Lung (tissue), 12 donors: ENCODE results near the gene NAB1. TPM values are rescaled to one million over a fixed set of nuclear protein-coding genes. Genes with fewer than 3 reads are reported as not detected.
A peak's percentile ranks its signal among the peaks of the same experiment; 100 is the strongest.

Experiments used
- ATAC-seq: fragments of 200-7000 bp; cut with Tn5 transposase; one replicate; pipeline ENCODE4 v1.9.1; 2020; ENCODE audit warnings: moderate number of reproducible peaks; ENCODE audit not compliant: insufficient read depth, low FRiP score
- DNase-seq, 3 donors: peaks; one replicate each; pipeline ENCODE4 v3.0.0-alpha.2; 2013 to 2017
- H3K27ac ChIP-seq, 2 donors: one replicate each; pipeline ENCODE4 v1.5.1; 2013; ENCODE audit warnings: mild to moderate bottlenecking in 2 of 2, moderate library complexity in 2 of 2, control low read depth in 1 of 2, inconsistent platforms in 1 of 2, low read depth in 1 of 2, low read length in 1 of 2
- H3K27me3 ChIP-seq, 3 donors: one replicate each; pipeline ENCODE4 v1.5.1; 2013; ENCODE audit warnings: low read length in 2 of 3; ENCODE audit not compliant: control insufficient read depth in 3 of 3, insufficient read depth in 3 of 3
- H3K36me3 ChIP-seq, 4 donors: one replicate each; pipeline ENCODE4 v1.5.1; 2013; ENCODE audit warnings: low read length in 4 of 4, mild to moderate bottlenecking in 1 of 4, moderate library complexity in 1 of 4; ENCODE audit not compliant: control insufficient read depth in 4 of 4, insufficient read depth in 4 of 4
- H3K4me1 ChIP-seq, 5 donors: one replicate each; pipeline ENCODE4 v1.5.1; 2013; ENCODE audit warnings: low read length in 5 of 5, mild to moderate bottlenecking in 2 of 5, moderate library complexity in 1 of 5; ENCODE audit not compliant: control insufficient read depth in 5 of 5, insufficient read depth in 5 of 5
- H3K4me3 ChIP-seq: one replicate; pipeline ENCODE4 v1.5.1; 2013; ENCODE audit warnings: mild to moderate bottlenecking, control low read depth, moderate library complexity
- H3K9ac ChIP-seq, 2 donors: one replicate each; pipeline ENCODE4 v1.5.1; 2013; ENCODE audit warnings: low read length in 2 of 2, control low read depth in 1 of 2; ENCODE audit not compliant: insufficient read depth in 1 of 2
- H3K9me3 ChIP-seq, 4 donors: one replicate each; pipeline ENCODE4 v1.5.1; 2013; ENCODE audit warnings: low read length in 3 of 4, mild to moderate bottlenecking in 1 of 4, moderate library complexity in 1 of 4; ENCODE audit not compliant: control insufficient read depth in 4 of 4, insufficient read depth in 3 of 4
- CTCF ChIP-seq: IDR thresholded peaks from 2 replicates; pipeline ENCODE4 v1.5.1; 2012; ENCODE audit warnings: mild to moderate bottlenecking; ENCODE audit errors: control extremely low read depth, extremely low read depth
- WGBS, 2 donors: extraction: QIAGEN DNeasy Blood & Tissue Kit; methylation state at CpG; one replicate each; pipeline ENCODE4 v1.1.7; 2013; 5-methylcytosine and 5-hydroxymethylcytosine counted together
- polyA plus RNA-seq, 2 donors: library from polyadenylated mRNA; stranded (reverse); fragments of 200-250 nt; gene quantifications; one replicate each; pipeline ENCODE4 v1.2.1, GENCODE V29; 2013
- total RNA-seq, 2 donors: library from RNA; depleted of rRNA in 1 of 2; stranded (reverse); fragments of >200 nt in 1 of 2; gene quantifications; one replicate each; pipeline ENCODE4 v1.2.1, GENCODE V29; 2014 to 2021
- donor health status: control.
- donor health status: control.
- donor health status: Bipolar disorder and iron deficiency.
- donor health status: healthy.
- donor health status: DM: yes; HTN: yes; CAD: no.

Gene NAB1
- total and polyA plus RNA-seq, 4 donors: 14.3 to 71.9 (median 22.2) TPM

GRCh38 chr2:190679813-190680591 lies 31.1 kb downstream of the NAB1 start:
- H3K36me3 ChIP-seq: peaks cover 1 to 16% (median 5%) of the 10 kb centered on the region in 4 donors
- peaks cover 0 to 13% (median 0%) of the 10 kb centered on the region in 5 donors for H3K4me1 ChIP-seq
- H3K9ac ChIP-seq: no peak overlapping the region
- peak in 1 of 3 donors; percentile 37 for DNase-seq
- no peak for ATAC-seq
- H3K4me3 ChIP-seq: no peak overlapping the region
- no peaks in the 10 kb centered on the region for H3K9me3 ChIP-seq
- no peak overlapping the region for H3K27ac ChIP-seq
- 85 to 86% methylated on average over 12 of the region's 12 CpGs for WGBS, 2 donors
- TF ChIP-seq CTCF: peak; percentile 33
- H3K27me3 ChIP-seq: no peaks in the 10 kb centered on the region

GRCh38 chr2:190682168-190682567 lies 33.3 kb downstream of the NAB1 start:
- no peaks in the 10 kb centered on the region for H3K27me3 ChIP-seq
- no peak for ATAC-seq
- H3K36me3 ChIP-seq: peaks cover 3 to 18% (median 11%) of the 10 kb centered on the region in 4 donors
- no peak for TF ChIP-seq CTCF
- peak overlapping the region in 1 of 2 donors; percentile 21 for H3K27ac ChIP-seq
- 79 to 86% methylated on average over 5 of the region's 5 CpGs for WGBS, 2 donors
- no peaks in the 10 kb centered on the region for H3K9me3 ChIP-seq
- H3K4me3 ChIP-seq: no peak overlapping the region
- no peak for DNase-seq
- no peak overlapping the region for H3K9ac ChIP-seq
- H3K4me1 ChIP-seq: peaks cover 0 to 10% (median 0%) of the 10 kb centered on the region in 5 donors

GRCh38 chr2:190683802-190684201 lies 34.9 kb downstream of the NAB1 start:
- H3K9ac ChIP-seq: no peak overlapping the region
- H3K4me1 ChIP-seq: peaks cover 0 to 5% (median 0%) of the 10 kb centered on the region in 5 donors
- no peak for TF ChIP-seq CTCF
- H3K27ac ChIP-seq: no peak overlapping the region
- peak in 1 of 3 donors; percentile 25 for DNase-seq
- no peaks in the 10 kb centered on the region for H3K9me3 ChIP-seq
- H3K27me3 ChIP-seq: no peaks in the 10 kb centered on the region
- H3K36me3 ChIP-seq: peaks cover 5 to 26% (median 11%) of the 10 kb centered on the region in 4 donors
- ATAC-seq: no peak
- 59 to 68% methylated on average over 3 of the region's 3 CpGs for WGBS, 2 donors
- H3K4me3 ChIP-seq: no peak overlapping the region
